Caki2 (cell line): Measurements from ENCODE around the gene SYCP3. TPM values are rescaled to one million over a fixed set of nuclear protein-coding genes. Genes with fewer than 3 reads are reported as not detected.

Experiments used
- DNase-seq: peaks from one replicate; pipeline ENCODE4 v3.0.0-alpha.2; 2015; ENCODE audit warnings: low read depth
- in situ Hi-C: cut with HindIII; loops from 2 replicates; pipeline ENCODE4 v1.10.0; 2016; ENCODE audit warnings: low sequenced_read_pairs, low pct_unique_long_range_greater_than_20kb, mixed read lengths
- total RNA-seq: library from RNA; depleted of rRNA; stranded (reverse); fragments of >200 nt; shearing (Covaris generic); gene quantifications from 2 replicates; pipeline ENCODE4 v1.2.3, GENCODE V29; 2014; ENCODE audit warnings: low replicate concordance; rRNA removed

SYCP3 gene
- not detected in 2 replicates for total RNA-seq

- in situ Hi-C loops: no loop called here
- no peak for DNase-seq
Measured at GRCh38 chr12:101738920-101739665, at the start of gene SYCP3. TSS of gene SYCP3 (minus strand) at chr12:101739462. CDS start at chr12:101737935, 1,527 bp downstream.

- in situ Hi-C loops: no loop called here
- DNase-seq: no peak
Measured at GRCh38 chr12:101785671-101786070, 46.4 kb upstream of the SYCP3 start.

GRCh38 chr12:101784376-101784775 lies 45.1 kb upstream of the SYCP3 start:
- DNase-seq: no peak
- in situ Hi-C loops: no loop called here

- in situ Hi-C loops: no loop called here
- no peak for DNase-seq
Measured at GRCh38 chr12:101783838-101784237, 44.6 kb upstream of the SYCP3 start.

- in situ Hi-C loops: no loop called here
- DNase-seq: no peak
Measured at GRCh38 chr12:101783150-101783549, 43.9 kb upstream of the SYCP3 start.

- in situ Hi-C loops: no loop called here
- DNase-seq: no peak
Measured at GRCh38 chr12:101782273-101782731, 43.0 kb upstream of the SYCP3 start.

- no peak for DNase-seq
- in situ Hi-C loops: no loop called here
Measured at GRCh38 chr12:101781834-101782233, 42.6 kb upstream of the SYCP3 start.

- DNase-seq: no peak
- in situ Hi-C loops: no loop called here
Measured at GRCh38 chr12:101780599-101780998, 41.3 kb upstream of the SYCP3 start.

- in situ Hi-C loops: no loop called here
Measured at GRCh38 chr12:101779626-101780025, 40.4 kb upstream of the SYCP3 start.

GRCh38 chr12:101779200-101779599 lies 39.9 kb upstream of the SYCP3 start:
- no peak for DNase-seq
- in situ Hi-C loops: no loop called here

More at GRCh38 chr12:101779626-101780025, 40.4 kb upstream of the SYCP3 start:
- DNase-seq: no peak

- no peak for DNase-seq
- in situ Hi-C loops: no loop called here
Measured at GRCh38 chr12:101777978-101778377, 38.7 kb upstream of the SYCP3 start.

- in situ Hi-C loops: no loop called here
Measured at GRCh38 chr12:101777485-101777884, 38.2 kb upstream of the SYCP3 start.

GRCh38 chr12:101775816-101776215 lies 36.6 kb upstream of the SYCP3 start:
- in situ Hi-C loops: no loop called here
- no peak for DNase-seq

More at GRCh38 chr12:101777485-101777884, 38.2 kb upstream of the SYCP3 start:
- DNase-seq: no peak

GRCh38 chr12:101773650-101774162 lies 34.4 kb upstream of the SYCP3 start:
- peak; percentile 52 for DNase-seq
- in situ Hi-C loops: no loop called here

- in situ Hi-C loops: no loop called here
- no peak for DNase-seq
Measured at GRCh38 chr12:101772012-101772775, 32.9 kb upstream of the SYCP3 start.

GRCh38 chr12:101769865-101770264 lies 30.6 kb upstream of the SYCP3 start:
- DNase-seq: no peak
- in situ Hi-C loops: no loop called here

GRCh38 chr12:101768781-101769180 lies 29.5 kb upstream of the SYCP3 start:
- DNase-seq: no peak
- in situ Hi-C loops: no loop called here

GRCh38 chr12:101767537-101767936 lies 28.3 kb upstream of the SYCP3 start:
- no peak for DNase-seq
- in situ Hi-C loops: no loop called here
